Endodermal cell (in vitro differentiated cells): ENCODE data around the gene SCRN2. TPM values are rescaled to one million over a fixed set of nuclear protein-coding genes. Genes with fewer than 3 reads are reported as not detected.

Experiments
- DNase-seq: peaks from one replicate; pipeline ENCODE4 v3.0.0-alpha.2; 2017
- H3K27ac ChIP-seq: 2 replicates; pipeline ENCODE4 v1.5.1; 2013; ENCODE audit warnings: mild to moderate bottlenecking, low read depth, low read length, moderate library complexity
- H3K27me3 ChIP-seq: 2 replicates; pipeline ENCODE4 v1.6.1; 2013; ENCODE audit warnings: mild to moderate bottlenecking, low read length, moderate library complexity; ENCODE audit not compliant: insufficient read depth, control insufficient read depth, poor library complexity, severe bottlenecking
- H3K36me3 ChIP-seq: 2 replicates; pipeline ENCODE4 v1.7.0; 2013; ENCODE audit warnings: mild to moderate bottlenecking, low read length, moderate library complexity; ENCODE audit not compliant: control insufficient read depth, insufficient read depth
- H3K4me1 ChIP-seq: one replicate; pipeline ENCODE4 v1.7.0; 2013; ENCODE audit warnings: low read length; ENCODE audit not compliant: control insufficient read depth, insufficient read depth
- H3K4me3 ChIP-seq: 2 replicates; pipeline ENCODE4 v1.5.1; 2013; ENCODE audit warnings: mild to moderate bottlenecking, low read length, moderate library complexity
- H3K9ac ChIP-seq: 2 replicates; pipeline ENCODE4 v1.6.1; 2013; ENCODE audit warnings: mild to moderate bottlenecking, low read length, moderate library complexity; ENCODE audit not compliant: poor library complexity, severe bottlenecking; ENCODE audit errors: extremely low read depth
- H3K9me3 ChIP-seq: 2 replicates; pipeline ENCODE4 v1.6.1; 2013; ENCODE audit warnings: mild to moderate bottlenecking, low read length, moderate library complexity; ENCODE audit not compliant: control insufficient read depth
- H3K27ac Mint-ChIP-seq: 2 replicates; pipeline ENCODE4 v1.8.0; 2020; ENCODE audit warnings: mixed read lengths
- H3K27me3 Mint-ChIP-seq: 2 replicates; pipeline ENCODE4 v1.8.0; 2021; ENCODE audit warnings: mild to moderate bottlenecking, mixed read lengths; ENCODE audit not compliant: insufficient read depth
- H3K36me3 Mint-ChIP-seq: 2 replicates; pipeline ENCODE4 v1.8.0; 2020; ENCODE audit warnings: low read depth, mixed read lengths
- H3K4me1 Mint-ChIP-seq: 2 replicates; pipeline ENCODE4 v1.8.0; 2020; ENCODE audit warnings: mixed read lengths
- H3K4me3 Mint-ChIP-seq: 2 replicates; pipeline ENCODE4 v1.8.0; 2020; ENCODE audit warnings: mild to moderate bottlenecking, moderate library complexity, mixed read lengths
- H3K9me3 Mint-ChIP-seq: 2 replicates; pipeline ENCODE4 v1.8.0; 2020; ENCODE audit warnings: mild to moderate bottlenecking, mixed read lengths
- CTCF ChIP-seq: fragments of 200-600 bp; sonication (generic); conservative IDR thresholded peaks from 2 replicates; pipeline ENCODE4 v1.5.0; 2021; ENCODE audit warnings: antibody characterized with exemption, mild to moderate bottlenecking
- WGBS, 2 experiments: methylation state at CpG; one replicate each; pipeline versions ENCODE4 v1.1.5 to v1.1.7; 2013; ENCODE audit warnings: missing lambda C conversion rate in 2 of 2, mixed read lengths in 1 of 2; ENCODE audit not compliant: insufficient coverage in 1 of 2, insufficient read length in 1 of 2; 5-methylcytosine and 5-hydroxymethylcytosine counted together
- total RNA-seq, 2 donors: library from RNA; stranded (reverse); fragmentation: NEBNext Ultra II Directional in 1 of 2; extraction: Animal tissue kit (Norgen Biotek cat#: 25700) in 1 of 2; gene quantifications; 2 replicates in 1 of 2; 3 replicates in 1 of 2; pipeline ENCODE4 v1.2.1, GENCODE V29; 2021

SCRN2 gene
- total RNA-seq, 2 donors from 2014 or later = 54.5 to 71.9 TPM

- Histone ChIP-seq H3K4me3 (peak within 1 kb of the TSS; percentile 99), H3K9ac (peak within 1 kb of the TSS; percentile 75), H3K9me3 (no peaks in the 10 kb centered on the region), H3K4me1 (no peaks in the 10 kb centered on the region), H3K36me3 (peaks cover 21% of the 10 kb centered on the region), H3K27ac (peak within 1 kb of the TSS; percentile 66), H3K27me3 (no peaks in the 10 kb centered on the region)
- Mint-ChIP-seq H3K27ac (peak within 1 kb of the TSS; percentile 76), H3K27me3 (peaks cover 4% of the 10 kb centered on the region), H3K36me3 (peaks cover 22% of the 10 kb centered on the region), H3K4me1 (peaks cover 8% of the 10 kb centered on the region), H3K9me3 (no peaks in the 10 kb centered on the region), H3K4me3 (peak within 1 kb of the TSS; percentile 81)
- peak; percentile 66 for TF ChIP-seq CTCF
- 0 to 1% methylated on average over 22 to 42 of the region's 42 CpGs for WGBS, 2 experiments
- DNase-seq = peak; percentile 99
Measured at GRCh38 chr17:47831003-47831933, 9.8 kb downstream of the SCRN2 start, which contains the start of the genes LRRC46 and MRPL10. TSS of gene LRRC46 (plus strand) at chr17:47831670. CDS start at chr17:47831990, 320 bp downstream. TSS of gene MRPL10 (minus strand) at chr17:47831541. CDS start at chr17:47831511, 30 bp downstream.

- Histone ChIP-seq H3K9ac (peak overlapping the region; percentile 75), H3K27ac (no peak overlapping the region), H3K36me3 (peaks cover 25% of the 10 kb centered on the region), H3K27me3 (no peaks in the 10 kb centered on the region), H3K9me3 (no peaks in the 10 kb centered on the region), H3K4me3 (peak overlapping the region; percentile 99), H3K4me1 (no peaks in the 10 kb centered on the region)
- Mint-ChIP-seq H3K27ac (peak overlapping the region; percentile 76), H3K4me3 (peak overlapping the region; percentile 81), H3K4me1 (peaks cover 8% of the 10 kb centered on the region), H3K27me3 (peaks cover 4% of the 10 kb centered on the region), H3K9me3 (no peaks in the 10 kb centered on the region), H3K36me3 (peaks cover 26% of the 10 kb centered on the region)
- no peak for DNase-seq
- no peak for TF ChIP-seq CTCF
- 81 to 82% methylated on average over 12 to 18 of the region's 18 CpGs for WGBS, 2 experiments
Measured at GRCh38 chr17:47830396-47831002, 10.6 kb downstream of the SCRN2 start.

- Mint-ChIP-seq H3K9me3 (no peaks in the 10 kb centered on the region), H3K27me3 (peaks cover 4% of the 10 kb centered on the region), H3K4me1 (peaks cover 8% of the 10 kb centered on the region), H3K4me3 (peak overlapping the region; percentile 81), H3K36me3 (peaks cover 29% of the 10 kb centered on the region), H3K27ac (no peak overlapping the region)
- Histone ChIP-seq H3K4me3 (peak overlapping the region; percentile 99), H3K9ac (no peak overlapping the region), H3K27ac (no peak overlapping the region), H3K4me1 (no peaks in the 10 kb centered on the region), H3K9me3 (no peaks in the 10 kb centered on the region), H3K27me3 (no peaks in the 10 kb centered on the region), H3K36me3 (peaks cover 30% of the 10 kb centered on the region)
- no peak for DNase-seq
- 87 to 96% methylated on average over 3 of the region's 3 CpGs for WGBS, 2 experiments
- TF ChIP-seq CTCF = no peak
Measured at GRCh38 chr17:47829870-47830269, 11.2 kb downstream of the SCRN2 start.
